DND-41 (cell line): Measurements from ENCODE around the gene C11orf16.
A peak's percentile ranks its signal among the peaks of the same experiment; 100 is the strongest.

ENCODE experiments used
- ATAC-seq: fragments of 200-7000 bp; cut with Tn5 transposase; 3 replicates; pipeline ENCODE4 v1.9.1; 2021; ENCODE audit warnings: low read depth; ENCODE audit not compliant: insufficient read depth
- DNase-seq: peaks from one replicate; pipeline ENCODE4 v3.0.0-alpha.2; 2020
- H2AFZ ChIP-seq: 2 replicates; pipeline ENCODE4 v1.6.0; 2012; ENCODE audit warnings: low read depth, low read length
- H3K27ac ChIP-seq: 2 replicates; pipeline ENCODE4 v1.5.1; 2012; ENCODE audit warnings: low read length, inconsistent platforms
- H3K27me3 ChIP-seq: fragments of 200-600 bp; sonication (generic); 2 replicates; pipeline ENCODE4 v1.6.0; 2012; ENCODE audit warnings: low read length, mild to moderate bottlenecking, inconsistent platforms; ENCODE audit not compliant: insufficient read depth, poor library complexity
- H3K36me3 ChIP-seq: 2 replicates; pipeline ENCODE4 v1.5.1; 2012; ENCODE audit warnings: low read length, inconsistent platforms; ENCODE audit not compliant: insufficient read depth
- H3K4me1 ChIP-seq: 2 replicates; pipeline ENCODE4 v1.5.1; 2012; ENCODE audit warnings: mild to moderate bottlenecking, low read length; ENCODE audit not compliant: insufficient read depth
- H3K4me2 ChIP-seq: 2 replicates; pipeline ENCODE4 v1.6.0; 2012; ENCODE audit warnings: mild to moderate bottlenecking, moderate library complexity, low read length, inconsistent platforms; ENCODE audit not compliant: insufficient read depth
- H3K4me3 ChIP-seq, 2 experiments: fragments of 200-600 bp in 1 of 2; shearing (Covaris generic) in 1 of 2; 2 replicates each; pipeline ENCODE4 v1.5.1; 2012 to 2016; ENCODE audit warnings: inconsistent platforms in 2 of 2, low read length in 2 of 2, mild to moderate bottlenecking in 2 of 2, low read depth in 1 of 2, moderate library complexity in 1 of 2
- H3K79me2 ChIP-seq: 2 replicates; pipeline ENCODE4 v1.6.0; 2012; ENCODE audit warnings: low read length, inconsistent platforms; ENCODE audit not compliant: insufficient read depth
- H3K9ac ChIP-seq: 2 replicates; pipeline ENCODE4 v1.6.0; 2012; ENCODE audit warnings: low read depth, mild to moderate bottlenecking, inconsistent platforms, low read length, moderate library complexity
- H3K9me3 ChIP-seq: 2 replicates; pipeline ENCODE4 v1.5.1; 2012; ENCODE audit warnings: low read length, moderate library complexity, mild to moderate bottlenecking, inconsistent platforms; ENCODE audit not compliant: insufficient read depth, severe bottlenecking
- H4K20me1 ChIP-seq: 2 replicates; pipeline ENCODE4 v1.6.0; 2012; ENCODE audit warnings: low read length; ENCODE audit not compliant: insufficient read depth
- CTCF ChIP-seq: IDR thresholded peaks from 2 replicates; pipeline ENCODE4 v1.5.1; 2012; ENCODE audit warnings: borderline replicate concordance, low read length, moderate library complexity, mild to moderate bottlenecking; ENCODE audit not compliant: poor library complexity, severe bottlenecking; ENCODE audit errors: extremely low read depth
- EZH2 ChIP-seq: IDR thresholded peaks from 3 replicates; pipeline ENCODE4 v1.6.1; 2012; ENCODE audit warnings: borderline replicate concordance, low read depth, mild to moderate bottlenecking, moderate library complexity, low read length, inconsistent platforms; ENCODE audit not compliant: severe bottlenecking

C11orf16 gene

GRCh38 chr11:8964324-8965320, 31.9 kb upstream of the C11orf16 start, which contains the start of gene TMEM9B:
Gene TMEM9B (minus strand): TSS chr11:8964442. CDS start chr11:8964313, 129 bp downstream.
- no peaks in the 10 kb centered on the region; the same call in 1 of the 2 replicates for H3K36me3 ChIP-seq
- H3K4me3 ChIP-seq, result peak within 1 kb of the TSS; percentile 52 to 84
- ATAC-seq (peak; percentile 90), DNase-seq (peak; percentile 81)
- peak within 1 kb of the TSS; percentile 83 for H3K27ac ChIP-seq
- H3K9ac ChIP-seq, result peak within 1 kb of the TSS; percentile 85
- H3K79me2 ChIP-seq, result peaks cover 35% of the 10 kb centered on the region
- peak within 1 kb of the TSS; percentile 98 for H3K4me2 ChIP-seq
- no peaks in the 10 kb centered on the region for H3K9me3 ChIP-seq
- H3K27me3 ChIP-seq, result no peaks in the 10 kb centered on the region
- no peaks in the 10 kb centered on the region; the same call in 1 of the 2 replicates for H4K20me1 ChIP-seq
- TF ChIP-seq EZH2 (no peak), CTCF (no peak)
- H3K4me1 ChIP-seq, result peaks cover 30% of the 10 kb centered on the region
- H2AFZ ChIP-seq, result peak within 1 kb of the TSS; percentile 92

- ATAC-seq (peak; percentile 79), DNase-seq (peak; percentile 77)
- Histone ChIP-seq H3K4me2 (peak overlapping the region; percentile 98), H3K36me3 (peaks cover 3% of the 10 kb centered on the region), H3K4me1 (peaks cover 30% of the 10 kb centered on the region), H3K9ac (peak overlapping the region; percentile 85), H3K27me3 (no peaks in the 10 kb centered on the region), H4K20me1 (peaks cover 4% of the 10 kb centered on the region), H3K9me3 (no peaks in the 10 kb centered on the region), H3K4me3 (peak overlapping the region; percentile 52 to 84), H2AFZ (peak overlapping the region; percentile 92), H3K27ac (peak overlapping the region; percentile 83), H3K79me2 (peaks cover 42% of the 10 kb centered on the region)
- TF ChIP-seq CTCF (no peak), EZH2 (no peak)
Observed at GRCh38 chr11:8963569-8964323, 31.0 kb upstream of the C11orf16 start.

- no peak overlapping the region for H2AFZ ChIP-seq
- TF ChIP-seq CTCF, result no peak
- no peak for TF ChIP-seq EZH2
- DNase-seq, result no peak
- peak overlapping the region; percentile 98 for H3K4me2 ChIP-seq
- H3K4me3 ChIP-seq, result peak overlapping the region in 1 of 2 experiments; percentile 84; a peak in 2 of 4 replicates
- peaks cover 30% of the 10 kb centered on the region for H3K4me1 ChIP-seq
- no peaks in the 10 kb centered on the region for H3K27me3 ChIP-seq
- ATAC-seq, result no peak
- peaks cover 4% of the 10 kb centered on the region for H4K20me1 ChIP-seq
- H3K79me2 ChIP-seq, result peaks cover 43% of the 10 kb centered on the region
- H3K9ac ChIP-seq, result peak overlapping the region; percentile 85
- no peaks in the 10 kb centered on the region for H3K9me3 ChIP-seq
- H3K36me3 ChIP-seq, result peaks cover 3% of the 10 kb centered on the region
- peak overlapping the region; percentile 30; the same call in 1 of the 2 replicates for H3K27ac ChIP-seq
Observed at GRCh38 chr11:8962841-8963240, 30.1 kb upstream of the C11orf16 start.
